PC-9 (cell line): ENCODE measurements around the gene XPO1.

Experiments
- CTCF ChIP-seq: fragments of 200-600 bp; sonication (generic); conservative IDR thresholded peaks from 2 replicates; pipeline ENCODE4 v1.6.1; 2017; ENCODE audit warnings: mixed run types, antibody characterized with exemption, mild to moderate bottlenecking, moderate library complexity
- EZH2 ChIP-seq: fragments of 200-600 bp; sonication (generic); IDR thresholded peaks from 2 replicates; pipeline ENCODE4 v1.8.0; 2017; ENCODE audit warnings: antibody characterized with exemption, low read depth

GRCh38 chr2:61512768-61513398, 25.3 kb downstream of the XPO1 start:
- TF ChIP-seq CTCF = no peak
- no peak for TF ChIP-seq EZH2
